Medulla oblongata (tissue), 1 donor: ENCODE measurements around the gene EXOSC10.
A peak's percentile ranks its signal among the peaks of the same experiment; 100 is the strongest.
"Not testable (repeated sequence)": the region's sequence is repeated elsewhere in the genome, so short reads cannot be mapped to it uniquely, and the experiment has no call there.

Experiments used
- DNase-seq: peaks from one replicate; pipeline ENCODE4 v3.0.0-alpha.2; 2015; ENCODE audit errors: extremely low spot score

The EXOSC10 gene

DNA sequence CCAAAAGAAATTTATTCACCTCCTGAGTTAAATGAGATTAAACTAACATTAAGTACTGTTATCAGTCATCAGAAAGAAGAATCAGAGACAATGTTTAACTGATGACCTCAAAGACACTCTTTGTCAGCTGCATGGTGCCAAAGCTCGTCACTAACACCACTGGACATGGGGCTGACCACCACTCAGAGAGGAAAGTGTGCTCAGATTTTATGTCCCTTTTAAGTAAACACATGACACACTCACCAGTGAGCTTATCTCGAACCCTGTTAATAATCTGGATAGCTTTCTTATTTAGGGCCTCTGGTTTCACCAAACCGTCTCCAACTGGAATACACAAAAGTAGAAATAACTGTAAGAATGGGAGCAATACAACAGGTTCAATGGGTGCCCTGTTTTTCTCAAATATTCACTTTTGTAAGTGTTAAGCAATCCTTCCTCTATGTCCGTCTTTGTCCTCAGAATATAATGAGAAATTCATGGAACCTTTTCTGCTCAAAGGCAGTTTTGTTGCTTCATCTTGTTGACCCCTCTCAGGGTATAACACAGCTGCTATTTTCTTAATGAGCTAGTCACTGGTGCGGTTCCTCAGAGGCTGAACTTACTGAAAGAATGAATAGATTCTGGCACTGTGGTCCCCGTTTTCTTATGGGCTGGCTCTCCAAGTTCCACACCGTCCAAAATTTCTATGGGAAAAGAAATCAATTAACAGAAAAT is 9.5 kb upstream of the EXOSC10 start:
- DNase-seq: peak; percentile 70

DNA sequence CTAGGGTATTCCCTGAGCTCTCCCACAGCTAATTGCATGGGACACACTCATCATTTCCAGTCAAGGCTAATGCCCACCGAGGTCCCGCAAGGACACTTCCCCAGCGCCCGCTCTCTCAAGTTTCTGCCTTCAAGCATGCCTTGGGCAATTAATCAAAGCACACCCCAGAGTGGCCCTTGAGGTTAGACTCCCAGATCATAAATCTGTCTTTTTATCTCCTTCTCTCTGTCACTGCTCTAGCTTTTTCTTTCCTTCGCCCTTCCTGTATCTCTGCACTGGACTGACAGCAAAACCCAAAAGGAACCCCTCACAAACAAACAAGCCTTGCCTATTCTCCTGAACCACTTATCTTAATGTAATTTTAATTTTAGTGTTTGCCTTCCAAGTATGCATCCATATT is 7.9 kb upstream of the EXOSC10 start:
- no peak for DNase-seq

DNA sequence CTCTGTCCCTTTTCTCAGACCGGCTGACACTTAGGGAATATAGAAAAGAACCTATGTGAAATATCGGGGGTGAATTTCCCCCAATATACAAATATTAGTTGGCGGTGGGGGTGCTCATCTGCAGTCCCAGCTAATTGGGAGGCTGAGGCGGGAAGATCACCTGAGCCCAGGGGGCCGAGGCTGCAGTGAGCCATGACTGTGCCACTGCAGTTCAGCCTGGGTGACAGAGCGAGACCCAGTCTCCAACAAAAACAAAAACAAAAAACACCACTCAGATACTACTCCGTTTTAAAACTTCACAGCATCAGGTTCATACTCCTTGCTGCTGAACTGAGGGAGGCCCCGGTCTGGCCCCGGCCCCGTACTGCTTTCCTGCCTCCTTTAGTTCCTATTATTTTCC is 5.9 kb upstream of the EXOSC10 start:
- no peak for DNase-seq

DNA sequence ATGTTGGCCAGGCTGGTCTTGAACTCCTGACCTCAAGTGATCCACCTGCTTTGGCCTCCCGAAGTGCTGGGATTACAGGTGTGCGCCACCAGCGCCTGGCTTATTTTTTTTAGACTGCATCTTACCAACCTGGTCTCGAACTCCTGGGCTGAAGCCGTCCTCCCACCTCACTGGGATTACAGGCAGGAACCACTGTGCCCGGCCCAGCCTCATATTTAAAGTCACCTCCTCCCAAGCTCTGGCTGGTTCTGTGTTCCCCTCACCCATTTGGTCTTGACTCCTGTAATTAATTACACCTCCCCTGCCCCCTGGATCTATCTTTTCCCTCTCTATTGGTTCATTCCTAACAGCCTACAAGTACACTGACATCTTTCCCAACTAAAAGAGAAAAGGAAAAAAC is 1.7 kb upstream of the EXOSC10 start:
- DNase-seq: no peak

GRCh38 chr1:11100806-11101205 is 1.1 kb upstream of the EXOSC10 start:
- not testable (repeated sequence) for DNase-seq

GRCh38 chr1:11100149-11100493 is 452 bp upstream of the EXOSC10 start:
- DNase-seq: no peak

GRCh38 chr1:11098931-11099309 is 749 bp downstream of the EXOSC10 start:
- no peak for DNase-seq

- not testable (repeated sequence) for DNase-seq
Measured at GRCh38 chr1:11083784-11084183, 15.9 kb downstream of the EXOSC10 start.

GRCh38 chr1:11080931-11081330 is 18.7 kb downstream of the EXOSC10 start:
- no peak for DNase-seq

- no peak for DNase-seq
Measured at GRCh38 chr1:11078631-11079030, 21.0 kb downstream of the EXOSC10 start.

DNA sequence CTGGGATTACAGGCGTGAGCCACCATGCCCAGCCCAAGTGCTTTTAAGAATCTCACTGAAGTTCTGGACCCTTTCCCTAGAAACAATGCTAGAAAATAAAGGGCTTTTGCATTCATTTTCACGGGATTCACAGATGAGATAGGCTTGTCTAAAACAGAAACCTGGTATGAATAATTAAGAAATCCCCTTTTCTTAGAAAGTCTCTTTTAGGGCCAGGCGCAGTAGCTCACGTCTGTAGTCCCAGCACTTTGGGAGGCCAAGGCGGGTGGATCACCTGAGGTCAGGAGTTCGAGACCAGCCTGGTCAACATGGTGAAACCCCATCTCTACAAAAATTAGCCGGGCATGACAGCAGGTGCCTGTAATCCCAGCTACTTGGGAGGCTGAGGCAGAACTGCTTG is 26.3 kb downstream of the EXOSC10 start:
- not testable (repeated sequence) for DNase-seq

- no peak for DNase-seq
Measured at GRCh38 chr1:11072216-11072917, 27.3 kb downstream of the EXOSC10 start.

GRCh38 chr1:11071463-11072215 is 28.0 kb downstream of the EXOSC10 start:
- DNase-seq: no peak

GRCh38 chr1:11070876-11071275 is 28.8 kb downstream of the EXOSC10 start:
- DNase-seq: no peak

GRCh38 chr1:11068600-11069473 is 30.8 kb downstream of the EXOSC10 start:
- DNase-seq: peak; percentile 61

- peak; percentile 42 for DNase-seq
Measured at GRCh38 chr1:11067716-11068599, 31.7 kb downstream of the EXOSC10 start.

GRCh38 chr1:11065796-11066195 is 33.9 kb downstream of the EXOSC10 start:
- no peak for DNase-seq

DNA sequence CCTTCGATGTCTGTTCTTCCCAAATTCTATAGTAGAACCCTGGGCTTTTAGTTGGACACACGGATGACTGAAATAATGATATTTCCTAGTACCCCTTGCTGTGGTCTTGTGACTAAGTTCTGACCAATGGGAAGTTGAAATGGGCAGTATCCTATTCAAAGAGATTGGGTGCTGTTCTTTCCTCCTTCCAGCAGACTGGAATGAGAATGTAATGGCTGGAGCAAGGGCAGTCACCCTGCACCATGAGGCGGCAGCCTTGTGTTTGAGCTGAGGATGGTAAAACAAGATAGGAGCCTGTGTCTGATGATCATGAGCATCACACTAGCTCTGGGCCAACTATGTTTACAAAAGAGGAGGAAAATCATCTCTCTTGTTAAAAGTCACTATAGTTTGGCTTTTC is 34.7 kb downstream of the EXOSC10 start:
- DNase-seq: no peak

GRCh38 chr1:11063937-11064537 is 35.6 kb downstream of the EXOSC10 start:
- DNase-seq: not testable (repeated sequence)

DNA sequence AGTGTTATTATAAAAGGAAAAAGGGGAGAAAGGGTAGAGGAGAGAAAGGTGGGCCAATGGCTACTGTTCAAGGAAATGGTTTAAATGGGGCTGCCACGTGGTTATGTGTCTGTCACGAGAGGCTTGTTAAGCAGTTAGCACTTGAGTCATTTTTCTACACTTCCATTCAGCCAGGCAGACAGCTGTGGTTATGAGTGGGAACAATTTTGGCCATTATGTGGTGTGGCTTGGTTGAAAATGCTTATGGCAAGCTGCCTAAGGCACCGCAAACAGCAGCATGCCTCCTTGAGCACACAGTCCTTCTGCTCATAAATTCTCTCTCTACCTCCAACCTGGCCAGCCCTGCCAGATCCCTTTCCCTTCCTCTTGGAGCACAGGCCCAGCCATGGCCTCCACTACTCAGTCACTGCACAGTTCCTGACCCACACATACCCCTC is 36.7 kb downstream of the EXOSC10 start:
- DNase-seq: no peak
